HepG2 (cell line): ENCODE results near the gene FAM131C. TPM values are rescaled to one million over a fixed set of nuclear protein-coding genes. Genes with fewer than 3 reads are reported as not detected.
A peak's percentile ranks its signal among the peaks of the same experiment; 100 is the strongest.

Source experiments
- ATF7-NPFF ChIP-seq: sonication (generic); formaldehyde crosslinking; IDR thresholded peaks from 2 replicates; pipeline ENCODE4 v1.8.1; 2023; ENCODE audit warnings: mild to moderate bottlenecking, low read depth, missing genetic modification reagents, moderate library complexity
- CBX2 ChIP-seq, 2 experiments: fragments of 200-600 bp in 1 of 2; sonication (generic); formaldehyde crosslinking in 1 of 2; IDR thresholded peaks; 2 replicates each; pipeline versions ENCODE4 v1.7.0 to v1.8.1; 2018 to 2022; ENCODE audit warnings: low read depth in 2 of 2, low read length in 1 of 2, mild to moderate bottlenecking in 1 of 2, missing genetic modification reagents in 1 of 2
- CBX5 ChIP-seq: sonication (generic); formaldehyde crosslinking; IDR thresholded peaks from 2 replicates; pipeline ENCODE4 v1.4.0; 2020; ENCODE audit warnings: missing genetic modification reagents, borderline replicate concordance
- CCDC6 ChIP-seq: sonication (generic); formaldehyde crosslinking; IDR thresholded peaks from 2 replicates; pipeline ENCODE4 v1.8.1; 2022; ENCODE audit warnings: mild to moderate bottlenecking, missing genetic modification reagents, moderate library complexity
- HIVEP1 ChIP-seq: sonication (generic); formaldehyde crosslinking; IDR thresholded peaks from 2 replicates; pipeline ENCODE4 v1.4.0; 2020; ENCODE audit warnings: mild to moderate bottlenecking, missing genetic modification reagents
- HNRNPUL1 ChIP-seq: fragments of 200-400 bp; formaldehyde crosslinking; IDR thresholded peaks from 2 replicates; pipeline ENCODE4 v1.6.1; 2017; ENCODE audit warnings: low read depth, mild to moderate bottlenecking, low read length, moderate library complexity
- MAFK ChIP-seq, 2 experiments: IDR thresholded peaks in 1 of 2; conservative IDR thresholded peaks in 1 of 2; 2 replicates each; pipeline ENCODE4 v1.6.1; 2011; ENCODE audit warnings: improper control_type of control experiment in 2 of 2, low read length in 2 of 2
- MAZ ChIP-seq, 2 experiments: sonication (generic) in 1 of 2; formaldehyde crosslinking in 1 of 2; IDR thresholded peaks; 2 replicates each; pipeline versions ENCODE4 v1.5.0 to v1.6.1; 2012 to 2020; ENCODE audit warnings: low read depth in 2 of 2, mild to moderate bottlenecking in 2 of 2, borderline replicate concordance in 1 of 2, improper control_type of control experiment in 1 of 2, low read length in 1 of 2, missing genetic modification reagents in 1 of 2, moderate library complexity in 1 of 2
- RARG ChIP-seq: sonication (generic); formaldehyde crosslinking; IDR thresholded peaks from 2 replicates; pipeline ENCODE4 v1.4.0; 2020; ENCODE audit warnings: low read depth, mild to moderate bottlenecking, missing genetic modification reagents
- ZBTB21 ChIP-seq: sonication (generic); formaldehyde crosslinking; IDR thresholded peaks from 2 replicates; pipeline ENCODE4 v1.4.0; 2020; ENCODE audit warnings: missing genetic modification reagents
- ZBTB39 ChIP-seq: sonication (generic); formaldehyde crosslinking; IDR thresholded peaks from 2 replicates; pipeline ENCODE4 v1.5.0; 2020; ENCODE audit warnings: missing genetic modification reagents
- ZBTB7A ChIP-seq: sonication (generic); formaldehyde crosslinking; IDR thresholded peaks from 2 replicates; pipeline ENCODE4 v1.8.0; 2022; ENCODE audit warnings: mild to moderate bottlenecking, missing genetic modification reagents
- ZFAT ChIP-seq: sonication (generic); formaldehyde crosslinking; conservative IDR thresholded peaks from 2 replicates; pipeline ENCODE4 v1.8.1; 2023; ENCODE audit warnings: missing genetic modification reagents, inconsistent platforms
- ZHX2 ChIP-seq, 2 experiments: sonication (generic) in 1 of 2; formaldehyde crosslinking in 1 of 2; IDR thresholded peaks; 2 replicates each; pipeline versions ENCODE4 v1.6.1 to v1.9.0; 2014 to 2022; ENCODE audit warnings: antibody characterized with exemption in 1 of 2, borderline replicate concordance in 1 of 2, inconsistent platforms in 1 of 2, low read depth in 1 of 2, missing genetic modification reagents in 1 of 2
- ZNF260 ChIP-seq: sonication (generic); formaldehyde crosslinking; IDR thresholded peaks from 2 replicates; pipeline ENCODE4 v1.4.0; 2020; ENCODE audit warnings: missing genetic modification reagents, low read depth, mild to moderate bottlenecking, borderline replicate concordance
- ZNF333 ChIP-seq: sonication (generic); formaldehyde crosslinking; IDR thresholded peaks from 2 replicates; pipeline ENCODE4 v1.4.0; 2020; ENCODE audit warnings: mild to moderate bottlenecking, missing genetic modification reagents, borderline replicate concordance
- ZNF484 ChIP-seq: sonication (generic); formaldehyde crosslinking; IDR thresholded peaks from 2 replicates; pipeline ENCODE4 v1.5.1; 2020; ENCODE audit warnings: mild to moderate bottlenecking, low read depth, missing genetic modification reagents, borderline replicate concordance
- ZNF562 ChIP-seq: sonication (generic); formaldehyde crosslinking; IDR thresholded peaks from 2 replicates; pipeline ENCODE4 v1.8.0; 2022; ENCODE audit warnings: missing genetic modification reagents, borderline replicate concordance
- ZNF615 ChIP-seq: sonication (generic); formaldehyde crosslinking; IDR thresholded peaks from 2 replicates; pipeline ENCODE4 v1.5.0; 2020; ENCODE audit warnings: mild to moderate bottlenecking, missing genetic modification reagents, borderline replicate concordance
- ZNF773 ChIP-seq: sonication (generic); formaldehyde crosslinking; IDR thresholded peaks from 2 replicates; pipeline ENCODE4 v1.4.0; 2020; ENCODE audit warnings: missing genetic modification reagents, borderline replicate concordance
- polyA plus RNA-seq, 8 experiments: library from polyadenylated mRNA; depleted of rRNA in 3 of 8; stranded (reverse) in 7 of 8; unstranded in 1 of 8; fragments of >200 nt; fragmentation: Illumina TruSeq in 4 of 8; extraction: Trizol in 4 of 8; gene quantifications; 2 replicates each; pipeline versions ENCODE4 v1.2.1 to v1.2.3, GENCODE V29; 2011 to 2016; ENCODE audit warnings: low read depth in 4 of 8, missing spikeins in 1 of 8, mixed read lengths in 1 of 8; ENCODE audit not compliant: insufficient read depth in 1 of 8
- total RNA-seq, 5 experiments: library from RNA; depleted of rRNA; stranded (reverse); fragments of >200 nt; fragmentation: Illumina TruSeq; extraction: Trizol; gene quantifications; 2 replicates each; pipeline ENCODE4 v1.2.3, GENCODE V29; 2016; ENCODE audit warnings: low read depth in 1 of 5

FAM131C gene
- total and polyA plus RNA-seq, 2 of the 13 experiments (the other 11 are each of a cell fraction or from before 2014, with no cell fraction given) = 0.07 TPM; not detected in 1

DNA sequence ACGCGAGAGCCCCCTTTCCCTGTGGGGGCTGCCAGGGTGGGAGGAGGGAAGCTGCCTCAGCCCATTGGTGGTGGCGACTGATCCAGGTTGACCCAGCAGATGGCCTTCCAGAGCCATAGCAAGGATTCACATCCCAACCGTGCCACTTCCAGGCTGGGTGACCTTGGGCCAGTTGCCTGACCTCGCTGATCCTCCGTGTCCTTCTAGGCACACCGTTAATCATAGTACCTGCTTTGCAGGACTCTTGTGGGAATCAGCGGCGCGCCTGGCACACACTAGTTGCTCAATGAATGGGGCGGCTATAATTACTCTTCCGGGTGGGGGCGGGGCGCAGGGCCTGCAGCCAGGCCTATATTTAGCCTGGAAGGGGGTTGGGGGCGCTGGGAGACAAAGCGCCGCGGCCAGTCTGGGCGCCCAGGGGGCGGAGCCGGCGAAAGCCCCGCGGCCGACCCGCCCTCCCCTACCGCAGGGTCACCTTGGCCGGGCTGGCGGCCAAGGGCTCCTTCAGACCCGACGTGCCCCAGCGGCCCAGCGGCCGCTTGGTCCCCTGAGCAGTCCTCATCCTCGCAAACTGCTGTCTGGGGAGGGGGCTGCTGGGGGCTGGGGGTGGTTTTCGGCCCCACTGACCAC lies 60.7 kb downstream of the FAM131C start (continued):
- TF ChIP-seq ZBTB39 (CRISPR knock-in tag) (no peak), RARG (no peak), MAFK (conservative IDR thresholded peaks at IDR 0.05 in 1 of 2, IDR thresholded peaks at IDR 0.05 in 1 of 2; ENCODE audit: low read length in 2 of 2) (no peak), ZNF260 (CRISPR knock-in tag) (no peak), ZBTB7A (no peak), HNRNPUL1 (no peak), ZNF562 (CRISPR knock-in tag) (no peak), ZFAT (CRISPR knock-in tag) (no peak), ZNF333 (CRISPR knock-in tag) (no peak), ZNF484 (no peak), ZHX2 (IDR thresholded peaks at IDR 0.05; ENCODE audit: low read depth) (no peak), ZHX2 (CRISPR knock-in tag; IDR thresholded peaks at IDR 0.05; ENCODE audit: borderline replicate concordance) (no peak), ATF7-NPFF (CRISPR knock-in tag) (no peak), HIVEP1 (CRISPR knock-in tag) (no peak), CBX2 (IDR thresholded peaks at IDR 0.05; ENCODE audit: low read depth, low read length) (no peak), CBX2 (CRISPR knock-in tag; IDR thresholded peaks at IDR 0.05; ENCODE audit: low read depth) (no peak), CCDC6 (CRISPR knock-in tag) (no peak), ZNF615 (CRISPR knock-in tag) (no peak), MAZ (IDR thresholded peaks at IDR 0.05; ENCODE audit: borderline replicate concordance, low read depth, low read length) (no peak), MAZ (CRISPR knock-in tag; IDR thresholded peaks at IDR 0.05; ENCODE audit: low read depth) (peak; percentile 64; the same call in 1 of the 2 replicates), ZNF773 (CRISPR knock-in tag) (no peak), CBX5 (peak; percentile 46; the same call in 1 of the 2 replicates), ZBTB21 (no peak)
